DND-41 (cell line): Measurements from ENCODE around the gene CAMK4.

Experiments
- CTCF ChIP-seq: IDR thresholded peaks from 2 replicates; pipeline ENCODE4 v1.5.1; 2012; ENCODE audit warnings: borderline replicate concordance, low read length, moderate library complexity, mild to moderate bottlenecking; ENCODE audit not compliant: poor library complexity, severe bottlenecking; ENCODE audit errors: extremely low read depth
- EZH2 ChIP-seq: IDR thresholded peaks from 3 replicates; pipeline ENCODE4 v1.6.1; 2012; ENCODE audit warnings: borderline replicate concordance, low read depth, mild to moderate bottlenecking, moderate library complexity, low read length, inconsistent platforms; ENCODE audit not compliant: severe bottlenecking

- TF ChIP-seq CTCF (no peak), EZH2 (no peak)
Measured at GRCh38 chr5:111227226-111227782, 3.1 kb downstream of the CAMK4 start.
